ENCODE measurements around the gene PPP1R13L. TPM values are rescaled to one million over a fixed set of nuclear protein-coding genes. Genes with fewer than 3 reads are reported as not detected.

PPP1R13L gene
- total RNA-seq, 4 donors from 2014 or later, result 4.0 to 10.7 (median 4.2) TPM

- TF ChIP-seq CTCF (IDR thresholded peaks at IDR 0.05; ENCODE audit: low read depth), result no peak
Observed at GRCh38 chr19:45368127-45368526, 36.7 kb downstream of the PPP1R13L start.

- TF ChIP-seq CTCF (IDR thresholded peaks at IDR 0.05; ENCODE audit: low read depth), result no peak
Observed at GRCh38 chr19:45364696-45365095, 40.2 kb downstream of the PPP1R13L start.

- TF ChIP-seq CTCF (IDR thresholded peaks at IDR 0.05; ENCODE audit: low read depth), result no peak
Observed at GRCh38 chr19:45363861-45364459, 40.9 kb downstream of the PPP1R13L start.

GRCh38 chr19:45362291-45362690, 42.6 kb downstream of the PPP1R13L start:
- TF ChIP-seq CTCF (IDR thresholded peaks at IDR 0.05; ENCODE audit: low read depth), result no peak

- TF ChIP-seq CTCF (IDR thresholded peaks at IDR 0.05; ENCODE audit: low read depth), result no peak
Observed at GRCh38 chr19:45361608-45362007, 43.3 kb downstream of the PPP1R13L start.

GRCh38 chr19:45358213-45358792, 46.6 kb downstream of the PPP1R13L start:
- no peak for TF ChIP-seq CTCF (IDR thresholded peaks at IDR 0.05; ENCODE audit: low read depth)

- no peak for TF ChIP-seq CTCF (IDR thresholded peaks at IDR 0.05; ENCODE audit: low read depth)
Observed at GRCh38 chr19:45357445-45357783, 47.5 kb downstream of the PPP1R13L start.

Data from subcutaneous adipose tissue (tissue), 4 donors.